Measurements from ENCODE around the gene ZNF345. TPM values are rescaled to one million over a fixed set of nuclear protein-coding genes. Genes with fewer than 3 reads are reported as not detected.
A peak's percentile ranks its signal among the peaks of the same experiment; 100 is the strongest.

Gene ZNF345
- polyA plus RNA-seq = 10 to 100 TPM in 1 of 4 donors, 1 to 10 TPM in 2, under 1 TPM in 1; 0.54 to 11.0 (median 2.0) TPM
- long read RNA-seq, donor 1, partial matches to known transcripts = 0 of 9 reads
- long read RNA-seq, donor 1, other reads (novel, unspliced or antisense) = 0 of 9 reads
- long read RNA-seq, donor 2 = 0 reads
- long read RNA-seq, donor 3, partial matches to known transcripts = 0 of 1 reads
- long read RNA-seq, donor 3, other reads (novel, unspliced or antisense) = 0 of 1 reads
- long read RNA-seq, donor 4 = 0 reads
- long read RNA-seq, donor 5, partial matches to known transcripts = 0 of 1 reads
- long read RNA-seq, donor 5, other reads (novel, unspliced or antisense) = 0 of 1 reads
- long read RNA-seq, donor 6, partial matches to known transcripts = 0 of 3 reads
- long read RNA-seq, donor 6, other reads (novel, unspliced or antisense) = 0 of 3 reads
- long read RNA-seq, donor 7, partial matches to known transcripts = 0 of 3 reads
- long read RNA-seq, donor 7, other reads (novel, unspliced or antisense) = 0 of 3 reads
- long read RNA-seq, donor 8 = 0 reads
- long read RNA-seq, donor 9, partial matches to known transcripts = 0 of 2 reads
- long read RNA-seq, donor 9, other reads (novel, unspliced or antisense) = 0 of 2 reads
- long read RNA-seq, donor 10, partial matches to known transcripts = 0 of 5 reads
- long read RNA-seq, donor 10, other reads (novel, unspliced or antisense) = 0 of 5 reads

DNA sequence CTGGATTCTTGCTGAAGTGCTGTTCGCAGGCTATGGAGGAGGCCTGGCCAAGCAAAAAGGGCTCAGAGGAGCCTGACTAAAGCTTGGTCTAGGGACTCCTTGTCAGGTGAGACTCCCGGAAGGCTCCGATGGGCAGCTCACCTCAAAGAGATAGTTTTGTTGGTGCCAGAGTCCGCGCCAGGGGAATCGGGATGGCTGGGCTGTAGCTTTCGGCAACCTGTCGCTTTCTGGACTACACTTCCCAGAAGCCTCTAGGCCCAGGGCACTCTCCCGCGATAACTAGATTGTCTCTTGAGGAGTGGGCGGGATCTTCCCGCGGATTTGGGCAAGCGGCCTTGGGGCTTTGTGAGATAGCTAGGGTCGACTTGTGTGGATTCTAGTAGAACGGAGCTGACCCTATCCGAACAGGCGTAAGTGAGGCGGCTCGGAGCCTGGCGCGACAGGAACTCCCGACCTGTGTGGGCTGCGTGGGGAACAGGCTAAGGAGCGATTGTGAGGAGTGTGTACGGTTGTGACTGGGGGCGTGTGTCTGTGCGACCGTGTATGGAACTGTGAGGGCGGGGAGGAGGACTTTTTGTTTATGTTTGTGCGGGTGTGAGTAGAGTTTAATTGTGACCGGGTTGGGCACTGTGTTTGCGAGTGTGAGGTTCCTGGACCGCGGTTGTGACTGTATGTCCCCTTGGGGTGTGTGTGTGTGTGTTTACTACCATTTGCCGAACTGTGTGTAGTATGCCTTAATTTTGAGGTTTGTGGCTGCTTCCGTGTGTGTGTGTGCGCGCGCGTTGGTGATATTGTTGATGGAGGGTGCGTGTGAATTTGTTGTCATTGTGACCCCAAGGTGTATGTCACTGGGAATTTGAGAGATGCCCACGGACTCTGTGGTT lies at the start of gene ZNF345:
ZNF345 (plus strand) TSS at position 318 of the 884 bp plus-strand sequence. CDS start 25,955 bp downstream, outside the sequence.
- DNase-seq (peak; percentile 92 to 97), FAIRE-seq (no peak)
- peaks cover 0 to 23% of the 10 kb centered on the region in 2 donors for H3K9me3 ChIP-seq (ENCODE audit: control insufficient read depth in 2 of 2, insufficient read depth in 1 of 2, low read depth in 1 of 2, low read length in 1 of 2)
- no peaks in the 10 kb centered on the region for H3K27me3 ChIP-seq (ENCODE audit: control insufficient read depth in 3 of 3, insufficient read depth in 3 of 3, low read length in 3 of 3)
- peak within 1 kb of the TSS; percentile 50 to 88 (median 85) for H3K27ac ChIP-seq (ENCODE audit: low read depth in 1 of 3, low read length in 2 of 3)
- peak within 1 kb of the TSS; percentile 68 to 80 (median 78) for H3K4me3 ChIP-seq (ENCODE audit: low read depth in 1 of 3, low read length in 3 of 3)
- WGBS, 3 donors = 0 to 1% (median 0%) methylated on average over 43 of the region's 43 CpGs
- peaks cover 0 to 8% (median 6%) of the 10 kb centered on the region in 3 donors for H3K36me3 ChIP-seq (ENCODE audit: control insufficient read depth in 3 of 3, insufficient read depth in 2 of 3, low read depth in 1 of 3, low read length in 3 of 3)
- H3K4me1 ChIP-seq (ENCODE audit: control insufficient read depth in 3 of 3, insufficient read depth in 2 of 3, low read depth in 1 of 3, low read length in 2 of 3) = peaks cover 0 to 3% (median 2%) of the 10 kb centered on the region in 3 donors

DNA sequence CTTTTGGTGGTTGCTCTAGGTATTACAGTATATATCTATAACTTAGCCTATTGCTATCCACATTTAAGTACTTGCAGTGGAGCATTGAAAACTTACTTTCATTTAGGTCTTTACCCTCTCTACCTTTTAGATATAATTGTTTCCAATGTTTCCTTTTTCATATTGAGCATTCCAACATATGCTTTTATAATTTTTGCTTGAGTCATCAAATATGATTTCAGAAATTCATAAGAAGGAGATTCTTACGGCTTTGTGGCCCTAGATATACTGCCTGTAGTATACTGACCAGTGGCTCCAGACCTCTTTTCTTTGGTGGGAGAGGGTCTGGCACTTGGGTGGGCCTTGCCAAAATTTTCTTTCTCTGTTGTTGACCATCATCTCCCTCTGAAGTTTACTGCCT lies 45.3 kb upstream of the ZNF345 start:
- no peak for FAIRE-seq
- H3K27me3 ChIP-seq (ENCODE audit: control insufficient read depth in 3 of 3, insufficient read depth in 3 of 3, low read length in 3 of 3) = no peaks in the 10 kb centered on the region
- H3K9me3 ChIP-seq (ENCODE audit: control insufficient read depth in 2 of 2, insufficient read depth in 1 of 2, low read depth in 1 of 2, low read length in 1 of 2) = peaks cover 4 to 63% of the 10 kb centered on the region in 2 donors
- WGBS, 3 donors = 90 to 100% (median 94%) methylated on average over 1 of the region's 1 CpG
- H3K4me1 ChIP-seq (ENCODE audit: control insufficient read depth in 3 of 3, insufficient read depth in 2 of 3, low read depth in 1 of 3, low read length in 2 of 3) = no peaks in the 10 kb centered on the region
- H3K27ac ChIP-seq (ENCODE audit: low read depth in 1 of 3, low read length in 2 of 3) = no peak overlapping the region
- H3K36me3 ChIP-seq (ENCODE audit: control insufficient read depth in 3 of 3, insufficient read depth in 2 of 3, low read depth in 1 of 3, low read length in 3 of 3) = peaks cover 6 to 35% (median 9%) of the 10 kb centered on the region in 3 donors
- no peak overlapping the region for H3K4me3 ChIP-seq (ENCODE audit: low read depth in 1 of 3, low read length in 3 of 3)
- DNase-seq = no peak

DNA sequence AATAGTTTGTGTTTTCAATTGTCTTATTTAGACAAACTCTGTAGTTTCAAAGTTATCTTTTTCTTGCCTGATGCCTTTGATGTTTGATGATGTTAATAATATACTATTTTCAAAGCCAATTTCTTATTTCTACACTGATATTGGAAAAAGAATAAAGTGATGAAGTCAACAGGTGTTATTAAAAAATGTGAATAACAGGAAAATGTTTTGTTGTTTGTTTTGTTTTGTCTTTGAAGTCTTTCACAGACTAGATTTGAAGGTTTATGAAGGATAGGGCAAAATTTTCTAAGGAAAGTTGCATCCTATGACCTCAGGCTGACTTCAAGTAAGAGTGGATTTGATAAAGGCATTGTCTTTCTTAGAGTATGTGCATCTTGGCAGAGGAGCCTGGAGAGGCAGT lies 43.6 kb upstream of the ZNF345 start:
- Histone ChIP-seq H3K4me3 (ENCODE audit: low read depth in 1 of 3, low read length in 3 of 3) (no peak overlapping the region), H3K4me1 (ENCODE audit: control insufficient read depth in 3 of 3, insufficient read depth in 2 of 3, low read depth in 1 of 3, low read length in 2 of 3) (no peaks in the 10 kb centered on the region), H3K27ac (ENCODE audit: low read depth in 1 of 3, low read length in 2 of 3) (no peak overlapping the region), H3K36me3 (ENCODE audit: control insufficient read depth in 3 of 3, insufficient read depth in 2 of 3, low read depth in 1 of 3, low read length in 3 of 3) (peaks cover 4 to 25% (median 9%) of the 10 kb centered on the region in 3 donors), H3K9me3 (ENCODE audit: control insufficient read depth in 2 of 2, insufficient read depth in 1 of 2, low read depth in 1 of 2, low read length in 1 of 2) (peaks cover 4 to 53% of the 10 kb centered on the region in 2 donors), H3K27me3 (ENCODE audit: control insufficient read depth in 3 of 3, insufficient read depth in 3 of 3, low read length in 3 of 3) (no peaks in the 10 kb centered on the region)
- FAIRE-seq (no peak), DNase-seq (no peak)

- FAIRE-seq (no peak), DNase-seq (no peak)
- Histone ChIP-seq H3K27ac (ENCODE audit: low read depth in 1 of 3, low read length in 2 of 3) (no peak overlapping the region), H3K4me3 (ENCODE audit: low read depth in 1 of 3, low read length in 3 of 3) (no peak overlapping the region), H3K4me1 (ENCODE audit: control insufficient read depth in 3 of 3, insufficient read depth in 2 of 3, low read depth in 1 of 3, low read length in 2 of 3) (no peaks in the 10 kb centered on the region), H3K36me3 (ENCODE audit: control insufficient read depth in 3 of 3, insufficient read depth in 2 of 3, low read depth in 1 of 3, low read length in 3 of 3) (peaks cover 14 to 35% (median 27%) of the 10 kb centered on the region in 3 donors), H3K27me3 (ENCODE audit: control insufficient read depth in 3 of 3, insufficient read depth in 3 of 3, low read length in 3 of 3) (no peaks in the 10 kb centered on the region), H3K9me3 (ENCODE audit: control insufficient read depth in 2 of 2, insufficient read depth in 1 of 2, low read depth in 1 of 2, low read length in 1 of 2) (peaks cover 8 to 56% of the 10 kb centered on the region in 2 donors)
- 96 to 97% (median 97%) methylated on average over 7 of the region's 7 CpGs for WGBS, 3 donors
Observed at GRCh38 chr19:36819130-36819630, 31.5 kb upstream of the ZNF345 start.

DNA sequence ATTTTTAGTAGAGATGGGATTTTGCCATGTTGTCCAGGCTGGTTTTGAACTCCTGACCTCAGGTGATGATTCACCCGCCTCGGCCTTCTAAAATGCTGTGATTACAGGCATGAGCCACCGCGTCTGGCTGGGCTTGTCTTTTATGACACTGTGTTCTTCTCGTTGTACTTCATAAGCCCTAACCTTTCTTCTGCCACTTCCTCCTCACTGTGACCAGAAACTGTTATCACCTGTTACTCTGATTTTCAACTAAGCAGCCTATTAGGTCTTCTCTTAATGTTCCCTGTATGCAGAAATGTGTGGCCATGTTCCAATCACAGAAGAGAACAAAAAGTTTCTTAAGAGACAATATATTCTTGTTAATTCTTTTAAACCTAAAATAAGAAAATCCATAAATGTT lies 28.9 kb upstream of the ZNF345 start:
- Histone ChIP-seq H3K27me3 (ENCODE audit: control insufficient read depth in 3 of 3, insufficient read depth in 3 of 3, low read length in 3 of 3) (no peaks in the 10 kb centered on the region), H3K9me3 (ENCODE audit: control insufficient read depth in 2 of 2, insufficient read depth in 1 of 2, low read depth in 1 of 2, low read length in 1 of 2) (peaks cover 7 to 56% of the 10 kb centered on the region in 2 donors), H3K36me3 (ENCODE audit: control insufficient read depth in 3 of 3, insufficient read depth in 2 of 3, low read depth in 1 of 3, low read length in 3 of 3) (peaks cover 14 to 31% (median 31%) of the 10 kb centered on the region in 3 donors), H3K27ac (ENCODE audit: low read depth in 1 of 3, low read length in 2 of 3) (no peak overlapping the region), H3K4me1 (ENCODE audit: control insufficient read depth in 3 of 3, insufficient read depth in 2 of 3, low read depth in 1 of 3, low read length in 2 of 3) (no peaks in the 10 kb centered on the region), H3K4me3 (ENCODE audit: low read depth in 1 of 3, low read length in 3 of 3) (no peak overlapping the region)
- DNase-seq (no peak), FAIRE-seq (no peak)
- WGBS, 3 donors = 97 to 99% (median 97%) methylated on average over 5 of the region's 5 CpGs

DNA sequence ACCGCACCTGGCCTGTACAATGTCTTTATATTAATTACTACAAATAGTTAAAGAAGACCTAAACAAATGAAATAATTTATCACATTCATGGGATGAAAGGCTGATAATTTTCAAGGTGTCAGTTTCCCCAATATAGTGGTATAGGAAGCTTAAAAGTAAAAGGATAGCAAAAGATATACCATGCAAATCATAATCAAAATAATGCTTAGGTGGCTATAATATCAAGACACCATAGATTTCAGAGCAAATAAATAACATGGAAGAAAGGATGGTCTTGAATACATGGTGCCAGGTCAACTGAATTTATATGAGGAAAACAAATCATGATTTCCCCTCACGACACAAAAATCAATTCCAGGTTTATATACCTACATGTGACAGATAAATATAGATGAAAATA lies 17.2 kb upstream of the ZNF345 start:
- Histone ChIP-seq H3K27me3 (ENCODE audit: control insufficient read depth in 3 of 3, insufficient read depth in 3 of 3, low read length in 3 of 3) (no peaks in the 10 kb centered on the region), H3K36me3 (ENCODE audit: control insufficient read depth in 3 of 3, insufficient read depth in 2 of 3, low read depth in 1 of 3, low read length in 3 of 3) (peaks cover 3 to 15% (median 5%) of the 10 kb centered on the region in 3 donors), H3K4me1 (ENCODE audit: control insufficient read depth in 3 of 3, insufficient read depth in 2 of 3, low read depth in 1 of 3, low read length in 2 of 3) (peaks cover 0 to 6% (median 0%) of the 10 kb centered on the region in 3 donors), H3K9me3 (ENCODE audit: control insufficient read depth in 2 of 2, insufficient read depth in 1 of 2, low read depth in 1 of 2, low read length in 1 of 2) (peaks cover 1 to 65% of the 10 kb centered on the region in 2 donors), H3K27ac (ENCODE audit: low read depth in 1 of 3, low read length in 2 of 3) (no peak overlapping the region), H3K4me3 (ENCODE audit: low read depth in 1 of 3, low read length in 3 of 3) (no peak overlapping the region)
- DNase-seq = no peak
- 94 to 100% (median 100%) methylated on average over 2 of the region's 2 CpGs for WGBS, 3 donors
- no peak for FAIRE-seq

DNA sequence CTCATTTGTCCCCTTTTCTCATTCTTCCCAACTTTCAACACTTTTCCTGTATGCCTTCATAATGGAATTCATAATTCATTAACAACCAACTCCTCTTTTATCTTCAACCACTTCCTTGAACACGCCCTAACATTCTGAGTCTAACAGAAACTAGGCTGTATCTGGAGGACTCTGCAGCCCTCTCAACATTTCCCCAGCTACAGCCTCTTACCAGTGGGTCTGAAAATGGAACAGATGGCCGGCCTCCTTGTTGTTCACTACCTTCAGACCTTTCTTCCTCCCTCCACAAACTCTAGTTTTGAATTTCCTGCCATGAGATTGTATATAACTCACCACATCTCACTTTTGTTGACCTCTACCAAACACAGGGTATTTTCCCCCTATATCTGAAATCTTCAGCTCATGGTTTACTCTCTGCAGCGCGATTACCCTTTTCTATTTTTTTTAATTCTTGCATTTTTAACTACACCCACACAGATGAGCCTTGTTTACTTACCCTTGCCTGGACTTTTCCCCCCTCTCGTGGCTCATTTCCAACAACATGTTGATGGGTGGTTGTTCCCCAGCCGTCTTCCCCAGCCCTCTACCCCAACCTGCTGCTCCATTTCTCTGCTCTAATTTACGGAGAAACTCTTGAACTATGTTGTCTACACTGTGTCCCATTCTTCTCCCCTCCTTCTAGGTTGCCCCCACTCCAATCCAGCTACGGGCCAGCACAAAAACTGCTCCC lies 13.3 kb upstream of the ZNF345 start:
- peaks cover under 1 to 14% (median 6%) of the 10 kb centered on the region in 3 donors for H3K36me3 ChIP-seq (ENCODE audit: control insufficient read depth in 3 of 3, insufficient read depth in 2 of 3, low read depth in 1 of 3, low read length in 3 of 3)
- peaks cover 0 to 39% of the 10 kb centered on the region in 2 donors for H3K9me3 ChIP-seq (ENCODE audit: control insufficient read depth in 2 of 2, insufficient read depth in 1 of 2, low read depth in 1 of 2, low read length in 1 of 2)
- H3K27ac ChIP-seq (ENCODE audit: low read depth in 1 of 3, low read length in 2 of 3) = peak overlapping the region; percentile 83 to 98 (median 93)
- DNase-seq (peak; percentile 15 to 68), FAIRE-seq (no peak)
- peaks cover 0 to 6% (median 0%) of the 10 kb centered on the region in 3 donors for H3K4me1 ChIP-seq (ENCODE audit: control insufficient read depth in 3 of 3, insufficient read depth in 2 of 3, low read depth in 1 of 3, low read length in 2 of 3)
- 8 to 19% (median 14%) methylated on average over 8 of the region's 8 CpGs for WGBS, 3 donors
- H3K4me3 ChIP-seq (ENCODE audit: low read depth in 1 of 3, low read length in 3 of 3) = peak overlapping the region; percentile 56 to 72 (median 69)
- no peaks in the 10 kb centered on the region for H3K27me3 ChIP-seq (ENCODE audit: control insufficient read depth in 3 of 3, insufficient read depth in 3 of 3, low read length in 3 of 3)

Measured in small intestine (tissue), 16 donors.